HepG2 (cell line): ENCODE measurements around the gene MICAL3. TPM values are rescaled to one million over a fixed set of nuclear protein-coding genes. Genes with fewer than 3 reads are reported as not detected.

Experiments used
- EP300 ChIP-seq, 3 experiments: sonication (generic) in 1 of 3; formaldehyde crosslinking in 1 of 3; IDR thresholded peaks; 2 replicates each; pipeline versions ENCODE4 v1.5.1 to v1.6.1; 2011 to 2020; ENCODE audit warnings: low read depth in 2 of 3, low read length in 2 of 3, borderline replicate concordance in 1 of 3, improper control_type of control experiment in 1 of 3, mild to moderate bottlenecking in 1 of 3, missing genetic modification reagents in 1 of 3, moderate library complexity in 1 of 3
- GATA4 ChIP-seq: sonication (generic); IDR thresholded peaks from 2 replicates; pipeline ENCODE4 v1.6.1; 2016; ENCODE audit warnings: antibody characterized with exemption, low read depth, borderline replicate concordance
- HMG20A ChIP-seq: IDR thresholded peaks from 2 replicates; pipeline ENCODE4 v1.6.1; 2016; ENCODE audit warnings: borderline replicate concordance
- KAT7 ChIP-seq: IDR thresholded peaks from 2 replicates; pipeline ENCODE4 v1.6.1; 2018; ENCODE audit warnings: borderline replicate concordance, missing compliant biosample characterization
- NFE2L2 ChIP-seq: fragments of 150-350 bp; IDR thresholded peaks from 2 replicates; pipeline ENCODE4 v1.6.1; 2014; ENCODE audit warnings: low read length
- PRPF4 ChIP-seq: fragments of 200-400 bp; formaldehyde crosslinking; IDR thresholded peaks from 2 replicates; pipeline ENCODE4 v1.6.1; 2016; ENCODE audit warnings: low read length, low read depth; ENCODE audit not compliant: poor library complexity, severe bottlenecking
- SALL2 ChIP-seq: sonication (generic); formaldehyde crosslinking; IDR thresholded peaks from 2 replicates; pipeline ENCODE4 v1.8.1; 2023; ENCODE audit warnings: mild to moderate bottlenecking, missing genetic modification reagents, inconsistent platforms
- SOX13 ChIP-seq, 3 experiments: fragments of 450-650 bp in 1 of 3; sonication (generic) in 1 of 3; formaldehyde crosslinking in 1 of 3; IDR thresholded peaks in 2 of 3; conservative IDR thresholded peaks in 1 of 3; 2 replicates each; pipeline versions ENCODE4 v1.5.0 to v1.6.1; 2016 to 2020; ENCODE audit warnings: antibody characterized with exemption in 1 of 3, mild to moderate bottlenecking in 1 of 3, missing compliant biosample characterization in 1 of 3, missing genetic modification reagents in 1 of 3, moderate library complexity in 1 of 3
- TAF1 ChIP-seq: sonication (generic); formaldehyde crosslinking; IDR thresholded peaks from 2 replicates; pipeline ENCODE4 v1.4.0; 2020; ENCODE audit warnings: missing genetic modification reagents
- ZBTB7B ChIP-seq: sonication (generic); formaldehyde crosslinking; IDR thresholded peaks from 2 replicates; pipeline ENCODE4 v1.4.0; 2020; ENCODE audit warnings: missing genetic modification reagents
- ZMYM3 ChIP-seq: sonication (generic); formaldehyde crosslinking; IDR thresholded peaks from 2 replicates; pipeline ENCODE4 v1.5.1; 2020; ENCODE audit warnings: mild to moderate bottlenecking, missing genetic modification reagents
- ZNF20 ChIP-seq: sonication (generic); formaldehyde crosslinking; IDR thresholded peaks from 2 replicates; pipeline ENCODE4 v1.4.0; 2020; ENCODE audit warnings: mild to moderate bottlenecking, moderate library complexity, missing genetic modification reagents
- ZNF224 ChIP-seq: sonication (generic); formaldehyde crosslinking; IDR thresholded peaks from 2 replicates; pipeline ENCODE4 v1.5.0; 2020; ENCODE audit warnings: mild to moderate bottlenecking, missing genetic modification reagents
- ZNF276 ChIP-seq: sonication (generic); formaldehyde crosslinking; IDR thresholded peaks from 2 replicates; pipeline ENCODE4 v1.4.0; 2020; ENCODE audit warnings: mild to moderate bottlenecking, low read depth, missing genetic modification reagents
- ZNF296 ChIP-seq: sonication (generic); formaldehyde crosslinking; conservative IDR thresholded peaks from 2 replicates; pipeline ENCODE4 v1.5.0; 2020; ENCODE audit warnings: mild to moderate bottlenecking, missing genetic modification reagents
- ZNF430 ChIP-seq: sonication (generic); formaldehyde crosslinking; IDR thresholded peaks from 2 replicates; pipeline ENCODE4 v1.9.0; 2021; ENCODE audit warnings: mild to moderate bottlenecking, missing genetic modification reagents
- ZNF44 ChIP-seq: sonication (generic); formaldehyde crosslinking; IDR thresholded peaks from 2 replicates; pipeline ENCODE4 v1.5.1; 2020; ENCODE audit warnings: mild to moderate bottlenecking, missing genetic modification reagents
- ZNF510 ChIP-seq: sonication (generic); formaldehyde crosslinking; IDR thresholded peaks from 2 replicates; pipeline ENCODE4 v1.4.0; 2020; ENCODE audit warnings: low read depth, mild to moderate bottlenecking, missing genetic modification reagents
- ZNF546 ChIP-seq: sonication (generic); formaldehyde crosslinking; conservative IDR thresholded peaks from 2 replicates; pipeline ENCODE4 v1.8.1; 2023; ENCODE audit warnings: mild to moderate bottlenecking, missing genetic modification reagents
- ZNF550 ChIP-seq: sonication (generic); formaldehyde crosslinking; IDR thresholded peaks from 2 replicates; pipeline ENCODE4 v1.4.0; 2020; ENCODE audit warnings: mild to moderate bottlenecking, missing genetic modification reagents, borderline replicate concordance
- ZNF775 ChIP-seq: sonication (generic); formaldehyde crosslinking; IDR thresholded peaks from 2 replicates; pipeline ENCODE4 v1.4.0; 2020; ENCODE audit warnings: missing genetic modification reagents, mild to moderate bottlenecking, moderate library complexity, borderline replicate concordance
- ZSCAN31 ChIP-seq: sonication (generic); formaldehyde crosslinking; IDR thresholded peaks from 2 replicates; pipeline ENCODE4 v1.5.0; 2020; ENCODE audit warnings: low read depth, mild to moderate bottlenecking, missing genetic modification reagents
- polyA plus RNA-seq, 8 experiments: library from polyadenylated mRNA; depleted of rRNA in 3 of 8; stranded (reverse) in 7 of 8; unstranded in 1 of 8; fragments of >200 nt; fragmentation: Illumina TruSeq in 4 of 8; extraction: Trizol in 4 of 8; gene quantifications; 2 replicates each; pipeline versions ENCODE4 v1.2.1 to v1.2.3, GENCODE V29; 2011 to 2016; ENCODE audit warnings: low read depth in 4 of 8, missing spikeins in 1 of 8, mixed read lengths in 1 of 8; ENCODE audit not compliant: insufficient read depth in 1 of 8
- total RNA-seq, 5 experiments: library from RNA; depleted of rRNA; stranded (reverse); fragments of >200 nt; fragmentation: Illumina TruSeq; extraction: Trizol; gene quantifications; 2 replicates each; pipeline ENCODE4 v1.2.3, GENCODE V29; 2016; ENCODE audit warnings: low read depth in 1 of 5
- TF ChIP-seq, protein P1 (sequence below): sonication (generic); formaldehyde crosslinking; IDR thresholded peaks from 2 replicates; pipeline ENCODE4 v1.5.0; 2020; ENCODE audit warnings: mild to moderate bottlenecking, missing genetic modification reagents, borderline replicate concordance
- TF ChIP-seq, protein P2 (sequence below): sonication (generic); formaldehyde crosslinking; IDR thresholded peaks from 2 replicates; pipeline ENCODE4; 2020; ENCODE audit warnings: missing genetic modification reagents, mild to moderate bottlenecking, borderline replicate concordance

The MICAL3 gene
- total and polyA plus RNA-seq, 2 of the 13 experiments (the other 11 are each of a cell fraction or from before 2014, with no cell fraction given): 5.3 to 12.5 TPM

DNA sequence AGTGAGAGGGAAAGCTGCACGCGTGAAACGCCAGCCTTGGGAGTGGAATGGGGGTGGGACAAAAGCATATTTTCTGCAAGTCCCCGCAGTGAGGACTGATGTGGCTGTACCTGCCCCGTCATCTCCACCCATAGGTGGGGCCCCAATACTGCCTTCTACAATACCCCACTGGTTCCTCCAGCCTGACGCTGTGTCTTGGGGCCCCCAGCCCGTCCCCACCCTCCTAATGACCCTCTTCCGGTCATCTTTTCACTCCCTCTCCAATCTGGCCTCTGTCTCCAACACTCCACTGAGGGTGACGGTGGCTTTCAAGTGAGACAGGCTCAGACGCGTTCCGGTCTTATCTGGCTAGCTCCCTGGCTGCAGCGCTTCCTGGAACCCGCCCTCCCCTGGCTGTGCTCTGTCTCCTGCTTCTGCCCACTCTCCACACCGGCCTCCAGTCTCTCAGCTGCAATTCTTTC is 104.2 kb downstream of the MICAL3 start (continued):
- TF ChIP-seq ZNF276 (CRISPR knock-in tag): no peak
- TF ChIP-seq ZNF510 (CRISPR knock-in tag): no peak
- TF ChIP-seq ZBTB7B (CRISPR knock-in tag): 0 out of 2 replicates have a peak, but pooled peaks have one; percentile 38
- TF ChIP-seq ZNF550 (CRISPR knock-in tag): no peak
- TF ChIP-seq TAF1 (CRISPR knock-in tag): peak; percentile 12; the same call in 1 of the 2 replicates
- no peak for TF ChIP-seq ZNF44 (CRISPR knock-in tag)
- TF ChIP-seq PRPF4: no peak
- no peak for TF ChIP-seq NFE2L2
- TF ChIP-seq ZSCAN31: no peak
- TF ChIP-seq GATA4: no peak
- TF ChIP-seq, protein P1, sequence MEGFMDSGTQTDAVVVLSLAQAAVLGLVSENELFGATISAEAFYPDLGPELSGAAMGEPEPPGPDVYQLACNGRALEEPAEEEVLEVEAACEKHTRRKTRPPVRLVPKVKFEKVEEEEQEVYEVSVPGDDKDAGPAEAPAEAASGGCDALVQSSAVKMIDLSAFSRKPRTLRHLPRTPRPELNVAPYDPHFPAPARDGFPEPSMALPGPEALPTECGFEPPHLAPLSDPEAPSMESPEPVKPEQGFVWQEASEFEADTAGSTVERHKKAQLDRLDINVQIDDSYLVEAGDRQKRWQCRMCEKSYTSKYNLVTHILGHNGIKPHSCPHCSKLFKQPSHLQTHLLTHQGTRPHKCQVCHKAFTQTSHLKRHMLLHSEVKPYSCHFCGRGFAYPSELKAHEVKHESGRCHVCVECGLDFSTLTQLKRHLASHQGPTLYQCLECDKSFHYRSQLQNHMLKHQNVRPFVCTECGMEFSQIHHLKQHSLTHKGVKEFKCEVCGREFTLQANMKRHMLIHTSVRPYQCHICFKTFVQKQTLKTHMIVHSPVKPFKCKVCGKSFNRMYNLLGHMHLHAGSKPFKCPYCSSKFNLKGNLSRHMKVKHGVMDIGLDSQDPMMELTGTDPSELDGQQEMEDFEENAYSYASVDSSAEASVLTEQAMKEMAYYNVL (CRISPR knock-in tag): no peak
- TF ChIP-seq ZNF224 (CRISPR knock-in tag): no peak
- no peak for TF ChIP-seq SALL2 (CRISPR knock-in tag)
- TF ChIP-seq SOX13 (IDR thresholded peaks at IDR 0.05): no peak
- peak in 1 of 2 experiments; percentile 11; a peak in 1 of 4 replicates for TF ChIP-seq SOX13 (CRISPR knock-in tag; conservative IDR thresholded peaks at IDR 0.05 in 1 of 2, IDR thresholded peaks at IDR 0.05 in 1 of 2)
- TF ChIP-seq HMG20A: no peak
- no peak; a peak in 1 of 4 replicates for TF ChIP-seq EP300 (IDR thresholded peaks at IDR 0.05; ENCODE audit: low read depth in 2 of 2, low read length in 2 of 2)
- TF ChIP-seq EP300 (CRISPR knock-in tag; IDR thresholded peaks at IDR 0.05; ENCODE audit: borderline replicate concordance): no peak
- TF ChIP-seq, protein P2, sequence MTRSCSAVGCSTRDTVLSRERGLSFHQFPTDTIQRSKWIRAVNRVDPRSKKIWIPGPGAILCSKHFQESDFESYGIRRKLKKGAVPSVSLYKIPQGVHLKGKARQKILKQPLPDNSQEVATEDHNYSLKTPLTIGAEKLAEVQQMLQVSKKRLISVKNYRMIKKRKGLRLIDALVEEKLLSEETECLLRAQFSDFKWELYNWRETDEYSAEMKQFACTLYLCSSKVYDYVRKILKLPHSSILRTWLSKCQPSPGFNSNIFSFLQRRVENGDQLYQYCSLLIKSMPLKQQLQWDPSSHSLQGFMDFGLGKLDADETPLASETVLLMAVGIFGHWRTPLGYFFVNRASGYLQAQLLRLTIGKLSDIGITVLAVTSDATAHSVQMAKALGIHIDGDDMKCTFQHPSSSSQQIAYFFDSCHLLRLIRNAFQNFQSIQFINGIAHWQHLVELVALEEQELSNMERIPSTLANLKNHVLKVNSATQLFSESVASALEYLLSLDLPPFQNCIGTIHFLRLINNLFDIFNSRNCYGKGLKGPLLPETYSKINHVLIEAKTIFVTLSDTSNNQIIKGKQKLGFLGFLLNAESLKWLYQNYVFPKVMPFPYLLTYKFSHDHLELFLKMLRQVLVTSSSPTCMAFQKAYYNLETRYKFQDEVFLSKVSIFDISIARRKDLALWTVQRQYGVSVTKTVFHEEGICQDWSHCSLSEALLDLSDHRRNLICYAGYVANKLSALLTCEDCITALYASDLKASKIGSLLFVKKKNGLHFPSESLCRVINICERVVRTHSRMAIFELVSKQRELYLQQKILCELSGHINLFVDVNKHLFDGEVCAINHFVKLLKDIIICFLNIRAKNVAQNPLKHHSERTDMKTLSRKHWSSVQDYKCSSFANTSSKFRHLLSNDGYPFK: no peak
- no peak for TF ChIP-seq ZNF546 (CRISPR knock-in tag)
- no peak for TF ChIP-seq ZNF775 (CRISPR knock-in tag)
- no peak for TF ChIP-seq ZMYM3 (CRISPR knock-in tag)
- no peak for TF ChIP-seq ZNF20 (CRISPR knock-in tag)
- TF ChIP-seq ZNF296 (CRISPR knock-in tag): 0 out of 2 replicates have a peak, but pooled peaks have one; percentile 31
- TF ChIP-seq ZNF430: no peak
- TF ChIP-seq KAT7 (CRISPR knock-in tag): 0 out of 2 replicates have a peak, but pooled peaks have one; percentile 33
